Endodermal cell (in vitro differentiated cells): ENCODE results near the gene LRRN4CL. TPM values are rescaled to one million over a fixed set of nuclear protein-coding genes. Genes with fewer than 3 reads are reported as not detected.

Experiments
- DNase-seq: peaks from one replicate; pipeline ENCODE4 v3.0.0-alpha.2; 2017
- H3K27ac ChIP-seq: 2 replicates; pipeline ENCODE4 v1.5.1; 2013; ENCODE audit warnings: mild to moderate bottlenecking, low read depth, low read length, moderate library complexity
- H3K27me3 ChIP-seq: 2 replicates; pipeline ENCODE4 v1.6.1; 2013; ENCODE audit warnings: mild to moderate bottlenecking, low read length, moderate library complexity; ENCODE audit not compliant: insufficient read depth, control insufficient read depth, poor library complexity, severe bottlenecking
- H3K36me3 ChIP-seq: 2 replicates; pipeline ENCODE4 v1.7.0; 2013; ENCODE audit warnings: mild to moderate bottlenecking, low read length, moderate library complexity; ENCODE audit not compliant: control insufficient read depth, insufficient read depth
- H3K4me1 ChIP-seq: one replicate; pipeline ENCODE4 v1.7.0; 2013; ENCODE audit warnings: low read length; ENCODE audit not compliant: control insufficient read depth, insufficient read depth
- H3K4me3 ChIP-seq: 2 replicates; pipeline ENCODE4 v1.5.1; 2013; ENCODE audit warnings: mild to moderate bottlenecking, low read length, moderate library complexity
- H3K9ac ChIP-seq: 2 replicates; pipeline ENCODE4 v1.6.1; 2013; ENCODE audit warnings: mild to moderate bottlenecking, low read length, moderate library complexity; ENCODE audit not compliant: poor library complexity, severe bottlenecking; ENCODE audit errors: extremely low read depth
- H3K9me3 ChIP-seq: 2 replicates; pipeline ENCODE4 v1.6.1; 2013; ENCODE audit warnings: mild to moderate bottlenecking, low read length, moderate library complexity; ENCODE audit not compliant: control insufficient read depth
- H3K27ac Mint-ChIP-seq: 2 replicates; pipeline ENCODE4 v1.8.0; 2020; ENCODE audit warnings: mixed read lengths
- H3K27me3 Mint-ChIP-seq: 2 replicates; pipeline ENCODE4 v1.8.0; 2021; ENCODE audit warnings: mild to moderate bottlenecking, mixed read lengths; ENCODE audit not compliant: insufficient read depth
- H3K36me3 Mint-ChIP-seq: 2 replicates; pipeline ENCODE4 v1.8.0; 2020; ENCODE audit warnings: low read depth, mixed read lengths
- H3K4me1 Mint-ChIP-seq: 2 replicates; pipeline ENCODE4 v1.8.0; 2020; ENCODE audit warnings: mixed read lengths
- H3K4me3 Mint-ChIP-seq: 2 replicates; pipeline ENCODE4 v1.8.0; 2020; ENCODE audit warnings: mild to moderate bottlenecking, moderate library complexity, mixed read lengths
- H3K9me3 Mint-ChIP-seq: 2 replicates; pipeline ENCODE4 v1.8.0; 2020; ENCODE audit warnings: mild to moderate bottlenecking, mixed read lengths
- WGBS, 2 experiments: methylation state at CpG; one replicate each; pipeline versions ENCODE4 v1.1.5 to v1.1.7; 2013; ENCODE audit warnings: missing lambda C conversion rate in 2 of 2, mixed read lengths in 1 of 2; ENCODE audit not compliant: insufficient coverage in 1 of 2, insufficient read length in 1 of 2; 5-methylcytosine and 5-hydroxymethylcytosine counted together
- total RNA-seq, 2 donors: library from RNA; stranded (reverse); fragmentation: NEBNext Ultra II Directional in 1 of 2; extraction: Animal tissue kit (Norgen Biotek cat#: 25700) in 1 of 2; gene quantifications; 2 replicates in 1 of 2; 3 replicates in 1 of 2; pipeline ENCODE4 v1.2.1, GENCODE V29; 2021
- TF ChIP-seq, protein P1 (sequence below): fragments of 200-600 bp; sonication (generic); conservative IDR thresholded peaks from 2 replicates; pipeline ENCODE4 v1.5.0; 2021; ENCODE audit warnings: antibody characterized with exemption, mild to moderate bottlenecking

LRRN4CL gene
- total RNA-seq, 2 donors from 2014 or later = 0.55 to 0.99 TPM

DNA sequence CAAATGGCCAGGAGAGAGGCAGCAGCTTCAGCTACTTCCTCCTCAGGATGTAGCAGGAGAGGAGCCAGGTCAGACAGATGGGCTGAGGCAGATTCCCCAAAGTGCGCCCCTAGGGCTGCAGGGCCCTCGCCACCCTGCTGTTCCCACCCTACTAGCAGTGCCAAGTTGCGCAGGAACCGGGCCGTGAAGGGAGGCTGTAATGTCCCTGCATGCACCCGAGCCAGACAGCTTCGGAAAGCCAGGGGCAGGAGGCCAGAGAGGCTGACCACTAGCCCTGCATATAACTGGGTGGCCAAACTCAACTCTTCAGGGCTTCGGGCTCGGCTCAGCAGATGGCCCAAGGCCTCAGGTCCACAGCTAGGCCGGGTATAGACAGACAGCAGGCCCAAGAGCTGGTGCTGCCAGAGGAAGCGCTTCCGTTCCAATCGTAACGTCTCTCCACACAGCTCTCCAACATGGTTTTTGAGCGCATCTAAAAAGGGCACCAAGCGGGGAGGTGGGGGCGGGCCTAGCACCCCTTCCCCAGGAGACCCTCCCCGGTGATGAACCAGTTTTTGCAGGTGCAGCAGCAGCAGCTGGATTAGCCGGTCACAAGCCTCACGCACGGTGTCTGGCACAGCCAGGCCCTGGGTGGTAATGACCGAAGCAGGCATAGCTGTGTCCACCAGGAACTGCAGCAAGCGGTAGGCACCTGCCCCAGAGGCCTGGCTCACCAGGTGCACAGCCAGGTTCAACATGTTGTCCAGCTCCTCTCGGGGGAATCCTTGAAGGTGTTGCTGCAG is 41.0 kb downstream of the LRRN4CL start:
- TF ChIP-seq, protein P1, sequence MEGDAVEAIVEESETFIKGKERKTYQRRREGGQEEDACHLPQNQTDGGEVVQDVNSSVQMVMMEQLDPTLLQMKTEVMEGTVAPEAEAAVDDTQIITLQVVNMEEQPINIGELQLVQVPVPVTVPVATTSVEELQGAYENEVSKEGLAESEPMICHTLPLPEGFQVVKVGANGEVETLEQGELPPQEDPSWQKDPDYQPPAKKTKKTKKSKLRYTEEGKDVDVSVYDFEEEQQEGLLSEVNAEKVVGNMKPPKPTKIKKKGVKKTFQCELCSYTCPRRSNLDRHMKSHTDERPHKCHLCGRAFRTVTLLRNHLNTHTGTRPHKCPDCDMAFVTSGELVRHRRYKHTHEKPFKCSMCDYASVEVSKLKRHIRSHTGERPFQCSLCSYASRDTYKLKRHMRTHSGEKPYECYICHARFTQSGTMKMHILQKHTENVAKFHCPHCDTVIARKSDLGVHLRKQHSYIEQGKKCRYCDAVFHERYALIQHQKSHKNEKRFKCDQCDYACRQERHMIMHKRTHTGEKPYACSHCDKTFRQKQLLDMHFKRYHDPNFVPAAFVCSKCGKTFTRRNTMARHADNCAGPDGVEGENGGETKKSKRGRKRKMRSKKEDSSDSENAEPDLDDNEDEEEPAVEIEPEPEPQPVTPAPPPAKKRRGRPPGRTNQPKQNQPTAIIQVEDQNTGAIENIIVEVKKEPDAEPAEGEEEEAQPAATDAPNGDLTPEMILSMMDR = no peak
- no peak overlapping the region for H3K4me3 Mint-ChIP-seq
- Histone ChIP-seq H3K4me3 (no peak overlapping the region), H3K9ac (no peak overlapping the region), H3K4me1 (no peaks in the 10 kb centered on the region), H3K27me3 (no peaks in the 10 kb centered on the region), H3K27ac (no peak overlapping the region), H3K36me3 (peaks cover 36% of the 10 kb centered on the region), H3K9me3 (no peaks in the 10 kb centered on the region)
- H3K27ac Mint-ChIP-seq = no peak overlapping the region
- H3K27me3 Mint-ChIP-seq = no peaks in the 10 kb centered on the region
- WGBS, 2 experiments = 92 to 98% methylated on average over 16 to 24 of the region's 24 CpGs
- peaks cover 29% of the 10 kb centered on the region for H3K36me3 Mint-ChIP-seq
- H3K9me3 Mint-ChIP-seq = no peaks in the 10 kb centered on the region
- DNase-seq = no peak
- H3K4me1 Mint-ChIP-seq = peaks cover 7% of the 10 kb centered on the region

DNA sequence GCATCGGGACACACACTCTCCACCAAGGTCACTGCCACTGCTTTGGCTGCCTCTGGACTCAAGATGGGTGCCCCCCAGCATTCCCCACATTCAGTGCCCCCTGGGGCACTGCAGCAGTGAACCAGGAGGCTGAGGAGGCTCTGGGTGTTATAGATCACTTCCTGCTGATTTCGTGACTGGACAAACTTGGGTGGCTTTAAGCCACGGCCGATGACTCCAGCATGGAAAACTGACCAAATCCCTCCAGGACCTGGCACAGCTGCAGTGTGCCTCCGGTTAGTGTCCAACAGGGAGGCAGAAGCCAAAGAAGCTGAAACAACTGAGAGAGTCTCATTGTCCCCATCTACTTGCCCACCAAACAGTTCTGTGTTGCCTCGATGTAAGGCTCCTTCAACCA is 41.7 kb downstream of the LRRN4CL start:
- H3K36me3 Mint-ChIP-seq = peaks cover 34% of the 10 kb centered on the region
- peaks cover 43% of the 10 kb centered on the region for H3K36me3 ChIP-seq
- H3K9me3 Mint-ChIP-seq = no peaks in the 10 kb centered on the region
- WGBS, 2 experiments = 95 to 98% methylated on average over 5 to 6 of the region's 6 CpGs
- no peak overlapping the region for H3K27ac ChIP-seq
- H3K4me1 Mint-ChIP-seq = peaks cover 6% of the 10 kb centered on the region
- H3K4me3 Mint-ChIP-seq = no peak overlapping the region
- no peaks in the 10 kb centered on the region for H3K27me3 ChIP-seq
- DNase-seq = no peak
- no peaks in the 10 kb centered on the region for H3K9me3 ChIP-seq
- no peak overlapping the region for H3K27ac Mint-ChIP-seq
- H3K4me1 ChIP-seq = no peaks in the 10 kb centered on the region
- H3K4me3 ChIP-seq = no peak overlapping the region
- no peak overlapping the region for H3K9ac ChIP-seq
- TF ChIP-seq, protein P1 = no peak
- H3K27me3 Mint-ChIP-seq = no peaks in the 10 kb centered on the region

DNA sequence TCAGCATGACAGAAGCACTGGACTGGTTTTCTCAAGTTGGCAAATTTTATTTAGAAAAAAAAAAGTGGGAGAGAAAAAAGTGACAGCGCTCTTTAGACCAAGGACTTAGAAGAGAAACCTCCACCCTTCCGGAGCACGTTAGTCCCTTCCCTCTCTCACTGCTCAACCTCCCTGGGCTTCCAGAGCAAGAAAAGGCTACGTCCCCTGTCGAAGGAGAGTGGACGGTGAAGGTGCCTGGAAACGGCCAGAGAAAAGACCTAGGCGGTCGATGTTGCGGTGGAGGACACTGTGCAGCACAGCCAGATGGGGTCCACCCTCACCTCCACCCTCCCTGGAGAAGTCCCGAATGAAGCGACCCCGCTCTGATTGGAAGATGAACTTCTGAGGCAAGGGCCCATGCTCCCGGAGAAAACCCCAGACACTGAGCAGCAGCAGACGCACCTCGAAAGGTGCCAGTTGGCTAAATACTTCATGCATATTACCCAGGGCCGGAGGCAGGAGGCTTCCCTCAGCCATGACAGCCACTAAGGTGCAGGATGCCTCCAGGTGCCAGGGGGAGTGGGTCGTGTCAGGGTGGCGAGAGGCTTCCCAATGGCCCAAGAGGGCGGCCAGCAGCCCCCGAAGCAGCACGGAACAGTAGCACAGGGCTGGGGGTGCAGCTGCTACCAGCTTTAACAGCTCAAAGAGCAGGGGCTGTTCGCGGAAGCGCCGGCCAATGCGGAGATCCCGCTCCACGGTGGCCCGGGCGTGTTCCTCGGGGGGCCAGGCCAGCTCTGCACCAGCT is 42.3 kb downstream of the LRRN4CL start:
- peak overlapping the region; percentile 96 for H3K4me3 Mint-ChIP-seq
- TF ChIP-seq, protein P1 = no peak
- no peaks in the 10 kb centered on the region for H3K27me3 Mint-ChIP-seq
- peak overlapping the region; percentile 98 for H3K27ac Mint-ChIP-seq
- peak; percentile 57 for DNase-seq
- peaks cover 2% of the 10 kb centered on the region for H3K4me1 Mint-ChIP-seq
- Histone ChIP-seq H3K9me3 (no peaks in the 10 kb centered on the region), H3K4me3 (no peak overlapping the region), H3K9ac (no peak overlapping the region), H3K27me3 (no peaks in the 10 kb centered on the region), H3K36me3 (peaks cover 45% of the 10 kb centered on the region), H3K27ac (no peak overlapping the region), H3K4me1 (no peaks in the 10 kb centered on the region)
- no peaks in the 10 kb centered on the region for H3K9me3 Mint-ChIP-seq
- WGBS, 2 experiments = 78 to 79% methylated on average over 18 to 32 of the region's 32 CpGs
- peaks cover 36% of the 10 kb centered on the region for H3K36me3 Mint-ChIP-seq
